Activated effector memory CD4-positive, alpha-beta T cell treated with Interleukin-2 at 50 U/mL for 16 hours (primary cell): Measurements from ENCODE around the gene CLPTM1L.
"Not testable (repeated sequence)": the region's sequence is repeated elsewhere in the genome, so short reads cannot be mapped to it uniquely, and the experiment has no call there.

Source experiments
- DNase-seq: peaks from one replicate; pipeline ENCODE4 v3.0.0-alpha.2; 2020

CLPTM1L gene

DNA sequence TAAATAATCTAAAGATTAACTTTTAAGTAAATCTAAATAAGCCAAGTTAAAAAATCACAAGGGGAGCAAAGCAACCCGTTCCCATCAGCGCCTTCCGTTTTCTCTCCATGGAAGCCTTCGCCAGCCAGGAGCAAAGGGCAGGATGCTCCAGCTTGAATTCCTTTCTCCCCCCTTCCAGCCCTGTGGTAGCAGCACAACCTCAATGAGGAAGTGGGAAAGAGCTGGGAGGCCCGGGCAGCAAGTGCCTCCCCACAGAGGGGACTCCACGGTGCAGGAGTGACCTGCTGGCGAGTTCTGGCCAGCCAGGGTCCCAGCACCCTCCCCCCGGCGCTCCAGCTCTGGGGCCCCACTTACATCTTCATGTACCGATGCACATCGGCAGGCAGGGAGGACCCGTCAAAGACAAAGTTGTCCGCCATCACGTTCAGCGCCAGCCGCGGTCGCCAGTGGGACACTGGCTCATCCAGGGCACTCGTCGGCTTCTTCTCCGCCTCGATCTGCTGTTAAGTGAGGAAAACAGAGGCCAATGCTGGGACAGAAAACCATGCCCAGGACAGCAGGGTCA is 6.3 kb downstream of the CLPTM1L start:
- no peak for DNase-seq

DNA sequence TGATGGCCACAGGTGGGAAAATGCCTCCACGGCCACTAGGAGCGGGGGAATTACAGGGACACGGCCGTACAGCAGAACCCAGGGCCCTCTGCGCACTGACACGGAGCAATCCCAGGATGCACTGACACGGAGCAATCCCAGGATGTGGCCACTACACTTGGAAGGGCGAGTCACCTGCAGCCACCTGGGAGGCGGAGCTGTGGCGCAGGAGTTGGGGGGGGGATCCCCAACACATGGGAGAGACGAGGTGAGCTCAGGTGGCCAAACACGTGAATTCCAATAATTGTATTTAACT is 6.8 kb downstream of the CLPTM1L start:
- no peak for DNase-seq

DNA sequence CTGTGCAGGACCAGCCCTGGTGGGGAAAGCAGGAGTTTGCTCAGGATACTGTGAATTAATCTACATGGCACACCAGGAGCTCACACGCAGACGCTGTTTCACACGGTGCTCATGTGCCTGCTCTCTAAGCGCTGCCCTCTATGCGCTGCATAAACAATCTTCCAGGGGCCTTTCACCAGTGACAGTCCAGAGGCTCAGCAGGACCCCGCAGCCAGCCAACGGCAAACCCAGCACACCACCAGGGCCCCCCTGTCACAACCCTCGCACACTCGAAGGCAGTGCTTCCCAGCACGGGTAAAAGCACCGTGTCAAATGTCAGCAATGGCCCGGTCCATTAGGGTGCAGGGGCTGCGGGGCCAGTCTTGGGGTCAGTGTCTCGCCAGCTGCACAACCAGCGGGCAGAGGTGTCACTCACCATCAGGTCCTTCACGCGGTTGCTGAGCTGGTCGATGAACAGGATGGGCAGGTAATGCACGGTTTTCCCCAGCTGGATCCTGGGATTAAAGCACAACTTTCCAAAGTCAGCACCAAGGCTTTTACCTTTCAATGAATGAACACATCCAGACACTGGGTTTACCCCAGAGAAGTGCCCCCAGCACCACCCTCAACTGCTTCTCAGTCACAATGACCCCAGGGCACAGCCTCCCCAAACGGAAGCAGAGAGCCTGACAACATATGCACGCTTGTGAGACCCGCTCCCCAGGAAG is 7.3 kb downstream of the CLPTM1L start:
- DNase-seq = no peak

DNA sequence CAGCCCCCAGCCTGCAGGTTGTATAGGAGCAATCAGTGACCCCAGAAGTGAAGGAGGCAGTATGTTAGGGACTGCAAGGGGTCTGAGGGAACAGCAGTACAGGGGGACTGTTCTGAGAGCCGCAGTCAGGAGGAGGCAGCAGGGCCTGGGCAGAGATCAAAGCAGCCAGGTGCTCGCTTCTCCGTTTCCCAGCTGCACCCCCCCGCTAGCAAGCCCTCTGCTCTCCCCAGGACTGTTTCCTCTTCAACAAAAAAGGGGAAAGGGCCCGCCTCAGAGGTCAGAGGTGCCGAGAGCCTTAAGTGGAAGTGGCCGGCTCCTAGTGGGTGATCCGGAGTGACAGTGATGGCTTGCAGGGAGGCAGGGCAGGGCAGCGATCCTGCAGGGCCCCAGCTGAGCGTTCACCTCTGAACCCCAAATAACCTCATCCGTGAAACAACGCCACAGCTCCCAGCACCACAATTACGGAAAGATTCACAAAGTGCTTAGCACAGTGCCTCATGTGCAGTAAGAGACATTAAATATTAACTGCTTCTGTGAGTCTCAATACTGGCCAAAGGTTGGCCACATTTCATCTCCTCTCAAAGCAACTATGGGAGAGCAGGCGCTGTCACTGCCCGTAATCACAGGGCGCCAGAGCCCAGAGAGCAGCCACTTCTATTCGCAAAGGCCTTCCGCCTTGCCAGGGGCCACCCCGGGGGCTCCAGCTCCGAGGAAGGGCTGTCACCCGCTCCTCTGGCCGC is 8.0 kb downstream of the CLPTM1L start:
- no peak for DNase-seq

DNA sequence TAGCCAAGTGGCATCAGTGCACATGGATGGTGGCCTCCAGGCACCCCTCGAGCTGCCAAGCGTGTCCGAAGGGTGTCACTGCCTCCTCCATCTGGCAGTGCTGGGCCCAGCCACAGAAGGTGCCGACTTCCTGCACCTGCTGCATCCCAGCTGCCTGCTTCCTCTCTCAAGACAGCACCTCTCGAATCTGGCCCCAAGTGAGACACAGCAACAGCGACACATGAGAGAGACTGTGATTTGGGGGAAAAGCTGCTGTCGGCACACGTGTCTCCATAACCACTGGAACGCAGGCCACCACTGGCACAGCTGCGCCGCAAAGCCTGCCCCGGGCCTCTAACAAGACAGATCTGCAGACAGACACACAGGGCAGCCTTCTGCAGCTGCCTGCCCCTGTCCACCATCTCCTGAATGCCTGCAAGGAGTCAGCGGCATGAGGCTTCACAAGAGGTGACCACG is 8.8 kb downstream of the CLPTM1L start:
- DNase-seq = no peak

DNA sequence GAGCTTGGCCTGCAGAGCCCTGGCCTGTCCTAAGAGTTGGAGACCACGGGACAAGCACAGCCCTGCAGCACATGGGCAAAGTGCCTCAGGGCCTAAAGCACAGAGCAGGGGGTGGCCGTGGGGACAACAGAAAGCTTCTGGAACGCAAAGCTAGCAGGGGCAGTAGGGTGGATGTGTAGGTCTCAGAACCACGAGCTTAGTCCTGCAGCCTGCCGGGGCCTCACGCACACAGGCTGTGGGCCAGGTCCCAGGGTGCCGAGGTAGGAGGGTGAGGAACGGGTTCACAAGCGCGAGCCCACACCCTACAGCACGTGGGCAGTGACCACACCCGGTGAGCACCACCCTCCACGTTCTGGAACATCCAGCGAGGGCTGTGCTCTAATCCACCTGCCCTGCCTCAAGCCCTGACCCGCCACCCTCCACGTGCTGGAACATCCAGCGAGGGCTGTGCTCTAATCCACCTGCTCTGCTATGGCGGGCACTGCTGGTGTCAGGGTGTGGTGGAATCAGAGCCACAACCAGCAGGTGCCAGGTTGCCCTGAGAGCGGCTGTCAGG is 9.3 kb downstream of the CLPTM1L start:
- DNase-seq = no peak

DNA sequence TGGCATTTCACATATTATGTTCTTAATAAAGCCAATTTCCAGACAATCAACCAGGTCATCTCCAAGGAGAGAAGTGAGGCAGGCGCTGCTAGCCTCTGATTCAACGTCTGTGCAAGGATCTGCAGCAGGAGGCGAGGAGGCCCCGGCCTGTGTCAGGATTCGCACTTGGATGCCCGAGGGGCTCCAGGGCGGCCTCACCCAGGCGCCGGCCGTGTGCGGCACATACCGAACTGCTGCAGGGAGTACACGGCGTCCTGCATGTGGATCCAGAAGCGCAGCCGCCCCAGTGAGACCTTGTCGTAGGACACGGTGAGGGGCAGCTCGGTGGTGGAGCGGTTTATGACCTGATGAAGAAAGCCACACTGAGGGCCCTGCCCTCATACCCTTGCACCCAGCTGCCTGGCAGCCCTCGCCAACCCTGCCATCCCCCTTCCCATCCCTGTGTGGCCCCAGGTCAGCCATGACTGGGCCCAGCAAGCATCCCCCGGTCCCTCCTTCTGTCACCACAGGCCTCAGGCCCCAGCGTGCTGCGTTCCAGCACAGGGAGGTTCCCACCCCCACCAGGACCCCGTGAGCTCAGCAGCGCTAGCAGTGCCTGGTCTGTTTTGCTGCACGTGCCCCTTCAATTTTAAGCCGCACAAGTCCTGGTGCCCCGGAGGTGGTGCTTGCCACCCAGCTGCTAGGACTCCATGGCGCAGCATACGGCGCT is 9.9 kb downstream of the CLPTM1L start:
- DNase-seq = no peak

DNA sequence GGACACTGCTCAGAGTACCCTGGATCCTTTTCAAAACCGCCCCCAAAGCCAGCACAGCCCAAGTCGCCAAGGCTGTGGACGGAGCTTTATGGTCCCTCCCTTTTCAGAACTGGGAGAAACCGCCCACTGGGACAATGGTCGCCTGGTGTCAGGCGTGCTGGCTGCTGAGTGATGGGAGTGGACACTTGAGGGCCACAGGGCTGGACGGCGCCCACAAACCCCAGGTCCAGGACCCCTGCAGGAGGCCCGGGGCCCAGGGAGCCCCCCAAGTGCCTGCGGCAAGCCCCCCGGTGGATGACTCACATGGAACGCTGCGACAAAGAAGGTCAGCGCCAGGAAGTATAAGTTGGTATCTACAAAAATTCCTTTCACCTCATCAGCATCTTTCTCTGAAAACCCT is 10.9 kb downstream of the CLPTM1L start:
- DNase-seq = no peak

DNA sequence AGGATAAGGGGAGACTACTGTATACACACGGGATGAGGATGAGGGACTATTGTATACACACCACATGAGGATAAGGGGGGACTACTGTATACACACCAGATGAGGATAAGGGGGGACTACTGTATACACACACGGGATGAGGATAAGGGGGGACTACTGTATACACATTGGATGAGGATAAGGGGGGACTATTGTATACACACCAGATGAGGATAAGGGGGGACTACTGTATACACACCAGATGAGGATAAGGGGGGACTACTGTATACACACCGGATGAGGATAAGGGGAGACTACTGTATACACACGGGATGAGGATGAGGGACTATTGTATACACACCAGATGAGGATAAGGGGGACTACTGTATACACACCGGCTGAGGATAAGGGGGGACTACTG is 11.6 kb downstream of the CLPTM1L start:
- DNase-seq = not testable (repeated sequence)

DNA sequence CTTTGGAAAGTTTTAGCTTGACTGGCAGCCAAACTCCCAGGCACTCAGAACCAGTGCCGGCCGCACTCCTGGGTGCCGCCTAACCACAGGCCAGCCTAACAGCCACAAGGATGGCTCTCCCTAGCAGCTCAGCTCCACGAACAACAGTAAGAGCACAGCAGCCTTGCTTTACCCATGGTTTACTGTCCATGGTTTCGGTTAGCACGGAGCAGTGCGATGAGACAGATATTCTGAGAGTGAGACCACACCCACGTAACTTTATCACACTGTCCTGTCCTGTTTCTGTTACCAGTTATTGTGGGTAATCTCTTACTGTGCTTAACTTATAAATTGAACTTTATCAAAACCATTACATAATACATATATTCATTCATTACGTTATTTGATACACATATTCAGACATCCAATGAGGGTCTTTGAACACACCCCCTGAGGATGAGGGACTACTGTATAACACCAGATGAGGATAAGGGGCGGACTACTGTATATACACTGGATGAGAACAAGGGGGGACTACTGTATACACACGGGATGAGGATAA is 12.4 kb downstream of the CLPTM1L start:
- no peak for DNase-seq

DNA sequence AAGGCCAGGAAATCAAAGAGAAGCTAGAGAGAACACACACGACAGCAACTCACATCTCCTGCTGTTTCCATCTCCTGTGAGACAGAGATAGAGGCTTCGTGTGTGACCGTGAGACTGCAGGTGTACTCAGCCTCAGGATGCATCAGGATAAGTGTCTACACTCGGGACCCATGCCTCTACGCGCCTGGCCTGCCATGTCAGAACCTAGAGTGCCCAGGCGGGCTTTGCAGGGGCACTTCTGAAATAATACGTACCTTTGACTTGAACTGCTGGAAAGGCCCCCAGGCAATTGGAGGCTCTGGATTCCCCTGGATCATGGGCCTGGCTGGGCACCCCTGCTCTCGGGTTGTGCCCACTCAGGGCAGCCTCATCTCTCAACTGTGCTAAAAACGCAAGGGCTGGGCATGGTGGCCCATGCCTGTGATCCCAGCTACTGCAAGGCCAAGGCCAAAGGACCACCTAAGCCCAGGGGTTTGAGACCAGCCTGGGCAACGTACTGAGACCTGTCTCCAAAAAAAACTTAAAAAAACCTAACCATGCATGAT is 13.0 kb downstream of the CLPTM1L start:
- no peak for DNase-seq

DNA sequence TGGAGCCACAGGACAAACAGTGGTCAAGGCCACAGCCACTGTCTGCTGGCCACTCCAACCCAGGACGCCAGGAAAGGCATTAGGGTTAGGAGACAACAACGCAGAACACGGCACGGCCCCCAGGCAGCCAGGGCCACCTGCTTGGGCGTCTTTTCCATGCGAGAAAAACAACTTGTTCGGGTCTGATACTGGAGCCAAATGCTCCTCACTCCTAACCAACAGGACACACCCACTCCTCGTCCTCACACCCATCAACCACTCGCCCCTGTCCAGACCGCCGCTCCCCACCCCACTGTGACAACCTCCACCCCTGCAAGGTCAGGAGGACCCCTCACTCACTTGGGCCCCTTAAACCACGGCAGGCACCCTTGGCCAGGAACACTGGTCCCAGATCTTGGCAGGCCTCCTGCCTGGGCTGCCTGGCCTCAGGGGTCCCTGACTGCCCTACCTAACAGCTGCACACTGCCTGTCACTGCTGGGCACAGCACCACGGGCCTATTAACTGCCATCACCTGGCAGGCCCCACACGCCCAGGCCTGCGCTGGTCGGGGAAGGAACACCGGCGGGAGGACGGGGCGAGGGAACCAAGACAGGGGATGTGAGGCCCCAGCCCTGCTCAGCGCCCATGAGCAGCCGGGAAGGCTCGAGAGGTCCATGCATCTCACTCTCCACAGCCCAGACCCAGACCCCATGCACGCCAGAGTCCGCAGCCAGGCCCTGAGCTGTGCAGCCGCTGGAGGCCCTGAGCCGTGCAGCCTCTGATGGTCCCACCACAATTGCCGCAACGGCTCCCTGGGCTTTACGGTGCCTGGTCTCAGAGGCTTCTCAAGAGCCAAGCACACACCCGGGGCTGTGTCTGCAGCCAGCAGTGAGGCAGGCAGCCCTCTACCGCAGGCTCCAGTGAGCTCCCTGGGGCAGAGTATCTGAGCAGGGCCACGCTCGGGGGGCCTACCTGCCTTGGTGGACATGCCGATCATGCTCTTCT is 13.8 kb downstream of the CLPTM1L start:
- no peak for DNase-seq

DNA sequence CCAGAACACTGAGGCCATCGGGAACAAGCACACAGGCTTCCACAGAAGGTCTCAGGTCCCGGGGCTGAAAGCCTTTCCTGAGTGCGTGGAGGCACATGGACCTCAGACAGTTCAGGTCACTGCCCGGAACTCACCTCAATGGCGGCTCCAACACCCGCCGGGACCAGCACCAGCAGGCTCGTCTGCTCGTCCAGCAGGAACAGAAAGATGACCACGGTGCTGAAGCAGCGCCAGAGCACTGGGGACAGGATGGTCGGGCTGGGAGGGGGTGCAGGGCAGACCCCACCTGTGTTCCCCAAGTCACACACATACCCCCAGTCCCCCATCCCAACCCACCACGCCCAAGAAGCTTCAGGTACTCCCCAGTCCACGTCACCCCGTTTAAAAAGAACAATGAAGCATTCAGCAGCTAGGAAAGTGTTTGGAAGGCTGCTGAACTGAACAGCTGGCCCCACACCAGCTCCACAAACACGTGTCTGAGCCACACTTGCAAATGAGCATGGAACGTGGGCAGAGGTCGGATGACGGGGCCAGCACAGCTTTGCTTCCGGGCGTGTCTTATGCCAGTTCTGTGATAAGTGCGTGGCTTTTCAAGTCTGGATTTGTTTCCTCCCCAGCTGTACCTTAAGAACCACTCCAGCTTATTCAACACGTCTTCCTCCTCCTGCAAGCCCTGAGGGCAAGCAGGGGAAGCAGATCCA is 14.6 kb downstream of the CLPTM1L start:
- DNase-seq = no peak

DNA sequence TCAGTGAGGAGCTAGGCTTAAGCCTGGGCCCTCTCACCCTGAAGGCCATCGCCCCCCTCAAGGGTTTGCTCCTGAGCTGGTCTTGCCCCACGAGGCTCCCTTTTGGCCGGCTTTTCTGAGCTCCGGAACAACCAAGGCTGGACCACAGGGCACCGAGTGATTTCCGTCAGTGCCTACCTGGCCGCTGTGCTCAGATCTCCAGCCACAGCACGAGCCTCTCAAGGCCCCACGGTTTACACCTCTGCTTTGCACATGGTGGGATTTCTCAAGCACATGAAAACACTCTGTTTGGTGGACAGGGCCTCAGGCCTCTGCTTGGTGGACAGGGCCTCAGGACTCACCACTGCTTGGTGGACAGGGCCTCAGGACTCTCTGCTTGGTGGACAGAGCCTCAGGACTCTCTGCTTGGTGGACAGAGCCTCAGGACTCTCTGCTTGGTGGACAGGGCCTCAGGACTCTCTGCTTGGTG is 15.8 kb downstream of the CLPTM1L start:
- DNase-seq = no peak

DNA sequence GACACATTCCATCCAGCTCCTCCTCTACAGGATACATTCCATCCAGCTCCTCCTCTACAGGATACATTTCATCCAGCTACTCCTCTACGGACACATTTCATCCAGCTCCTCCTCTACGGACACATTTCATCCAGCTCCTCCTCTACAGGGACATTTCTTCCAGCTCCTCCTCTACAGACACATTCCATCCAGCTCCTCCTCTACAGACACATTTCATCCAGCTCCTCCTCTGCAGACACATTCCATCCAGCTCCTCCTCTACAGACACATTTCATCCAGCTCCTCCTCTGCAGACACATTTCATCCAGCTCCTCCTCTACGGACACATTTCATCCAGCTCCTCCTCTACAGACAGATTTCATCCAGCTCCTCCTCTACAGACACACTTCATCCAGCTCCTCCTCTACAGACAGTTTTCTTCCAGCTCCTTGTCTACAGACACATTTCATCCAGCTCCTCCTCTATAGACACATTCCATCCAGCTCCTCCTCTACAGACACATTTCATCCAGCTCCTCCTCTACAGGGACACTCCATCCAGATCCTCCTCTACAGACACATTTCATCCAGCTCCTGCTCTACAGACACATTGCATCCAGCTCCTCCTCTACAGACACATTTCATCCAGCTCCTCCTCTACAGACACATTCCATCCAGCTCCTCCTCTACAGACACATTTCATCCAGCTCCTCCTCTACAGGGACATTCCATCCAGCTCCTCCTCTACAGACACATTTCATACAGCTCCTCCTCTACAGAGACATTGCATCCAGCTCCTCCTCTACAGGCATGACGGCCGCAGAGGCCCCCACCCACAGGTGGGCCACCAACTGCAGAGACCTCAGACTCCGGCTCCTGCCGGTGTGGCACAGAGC is 16.4 kb downstream of the CLPTM1L start:
- not testable (repeated sequence) for DNase-seq

DNA sequence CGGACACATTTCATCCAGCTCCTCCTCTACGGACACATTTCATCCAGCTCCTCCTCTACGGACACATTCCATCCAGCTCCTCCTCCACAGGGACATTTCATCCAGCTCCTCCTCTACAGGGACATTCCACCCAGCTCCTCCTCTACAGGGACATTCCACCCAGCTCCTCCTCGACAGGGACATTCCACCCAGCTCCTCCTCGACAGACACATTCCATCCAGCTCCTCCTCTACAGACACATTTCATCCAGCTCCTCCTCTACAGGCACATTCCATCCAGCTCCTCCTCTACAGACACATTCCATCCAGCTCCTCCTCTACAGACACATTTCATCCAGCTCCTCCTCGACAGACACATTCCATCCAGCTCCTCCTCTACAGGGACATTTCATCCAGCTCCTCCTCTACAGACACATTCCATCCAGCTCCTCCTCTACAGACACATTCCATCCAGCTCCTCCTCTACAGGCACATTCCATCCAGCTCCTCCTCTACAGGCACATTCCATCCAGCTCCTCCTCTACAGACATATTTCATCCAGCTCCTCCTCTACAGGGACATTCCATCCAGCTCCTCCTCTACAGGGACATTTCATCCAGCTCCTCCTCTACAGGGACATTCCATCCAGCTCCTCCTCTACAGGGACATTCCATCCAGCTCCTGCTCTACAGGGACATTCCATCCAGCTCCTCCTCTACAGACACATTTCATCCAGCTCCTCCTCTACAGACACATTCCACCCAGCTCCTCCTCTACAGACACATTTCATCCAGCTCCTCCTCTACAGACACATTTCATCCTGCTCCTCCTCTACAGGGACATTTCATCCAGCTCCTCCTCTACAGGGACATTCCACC is 17.8 kb downstream of the CLPTM1L start:
- not testable (repeated sequence) for DNase-seq

DNA sequence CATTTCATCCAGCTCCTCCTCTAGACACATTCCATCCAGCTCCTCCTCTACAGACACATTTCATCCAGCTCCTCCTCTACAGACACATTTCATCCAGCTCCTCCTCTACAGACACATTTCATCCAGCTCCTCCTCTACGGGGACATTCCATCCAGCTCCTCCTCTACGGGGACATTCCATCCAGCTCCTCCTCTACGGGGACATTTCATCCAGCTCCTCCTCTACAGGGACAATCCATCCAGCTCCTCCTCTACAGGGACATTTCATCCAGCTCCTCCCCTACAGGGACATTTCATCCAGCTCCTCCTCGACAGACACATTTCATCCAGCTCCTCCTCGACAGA is 18.4 kb downstream of the CLPTM1L start:
- not testable (repeated sequence) for DNase-seq

DNA sequence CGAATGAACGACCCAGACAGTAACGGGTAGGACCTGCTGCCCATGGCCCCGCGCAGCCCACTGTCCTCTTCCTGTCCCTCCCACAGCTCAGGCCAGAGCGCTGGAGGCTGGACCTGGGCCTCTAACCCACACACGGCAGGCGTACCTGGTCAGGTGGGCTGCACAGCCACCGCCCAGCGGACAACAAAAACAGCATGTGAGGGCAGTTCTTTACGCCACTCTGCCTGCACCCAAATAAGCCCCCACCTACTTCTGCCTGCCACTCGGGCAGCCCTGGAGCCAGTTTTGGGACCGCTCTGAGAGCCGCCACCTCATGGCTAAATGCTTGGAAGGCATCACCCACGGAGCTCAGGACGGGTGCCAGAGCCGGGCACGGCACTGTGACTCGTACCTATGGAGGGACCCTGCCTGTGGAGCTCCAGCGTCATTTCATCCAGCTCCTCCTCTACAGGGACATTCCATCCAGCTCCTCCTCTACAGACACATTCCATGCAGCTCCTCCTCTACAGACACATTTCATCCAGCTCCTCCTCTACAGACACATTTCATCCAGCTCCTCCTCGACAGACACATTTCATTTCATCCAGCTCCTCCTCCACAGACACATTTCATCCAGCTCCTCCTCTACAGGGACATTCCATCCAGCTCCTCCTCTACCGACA is 18.9 kb downstream of the CLPTM1L start:
- DNase-seq = no peak
